ENCODE results near the gene KRT6C.
"Not testable (repeated sequence)": the region's sequence is repeated elsewhere in the genome, so short reads cannot be mapped to it uniquely, and the experiment has no call there.

Gene KRT6C

DNA sequence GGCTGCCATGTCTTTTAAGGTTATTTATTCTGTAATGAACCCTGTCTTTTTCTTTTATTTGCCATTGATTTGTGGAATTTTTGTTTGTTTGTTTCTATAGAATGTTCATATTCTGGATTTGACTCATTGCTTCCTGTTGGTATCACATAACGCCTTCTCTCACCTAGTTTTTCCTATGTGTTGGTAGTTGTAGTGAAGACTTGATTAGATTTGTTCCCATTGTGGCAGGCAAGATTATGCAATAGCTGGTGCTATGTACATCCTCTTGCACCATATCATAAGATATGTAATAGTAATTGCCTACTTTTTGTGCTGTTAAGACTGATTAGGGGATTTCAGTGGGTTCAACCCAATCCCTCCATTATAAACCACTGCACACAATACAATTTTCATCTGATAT is 17.8 kb downstream of the KRT6C start:
- FAIRE-seq = no peak
- TF ChIP-seq POLR2A (IDR thresholded peaks at IDR 0.05; ENCODE audit: low read depth, low read length) = no peak
- no peak for DNase-seq (ENCODE audit: insufficient read length, low spot score)

DNA sequence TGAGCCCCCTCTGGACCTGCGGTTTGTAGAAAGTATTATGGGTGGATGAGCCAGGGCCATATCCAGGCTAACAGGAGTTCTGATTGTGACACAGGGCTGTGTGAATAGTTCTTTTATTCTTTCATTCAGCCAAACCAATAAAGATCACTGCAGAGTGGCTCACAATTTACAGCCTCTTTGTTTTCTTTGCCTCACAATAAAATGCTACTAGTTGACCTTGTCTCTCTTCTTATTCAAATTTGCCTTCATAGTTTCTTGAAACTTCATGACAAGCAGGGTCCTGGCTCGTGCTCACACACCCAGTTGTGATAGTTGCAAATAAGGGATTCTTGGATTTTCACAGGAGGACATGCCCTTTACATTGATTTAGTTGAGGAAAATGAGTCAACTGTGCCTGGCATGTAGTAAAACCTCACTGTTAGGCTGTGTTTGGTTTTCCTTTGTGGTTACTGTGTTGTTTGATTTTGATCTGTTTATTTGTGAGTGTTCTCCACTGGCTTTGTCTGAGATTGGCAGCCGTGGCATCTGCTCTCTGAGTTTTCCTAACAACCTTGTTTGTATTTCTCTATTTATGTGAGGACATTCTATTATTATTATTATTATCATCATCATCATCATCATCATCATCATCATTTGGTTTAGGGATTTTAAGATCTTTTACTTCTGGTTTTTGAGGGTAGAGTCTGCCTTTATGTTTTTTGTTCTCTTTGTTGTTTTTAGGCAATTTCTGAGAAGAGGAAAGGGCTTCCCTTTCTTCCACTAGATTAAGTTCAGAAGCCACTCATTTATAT is 19.0 kb downstream of the KRT6C start:
- no peak for FAIRE-seq
- no peak for TF ChIP-seq POLR2A (IDR thresholded peaks at IDR 0.05; ENCODE audit: low read depth, low read length)

DNA sequence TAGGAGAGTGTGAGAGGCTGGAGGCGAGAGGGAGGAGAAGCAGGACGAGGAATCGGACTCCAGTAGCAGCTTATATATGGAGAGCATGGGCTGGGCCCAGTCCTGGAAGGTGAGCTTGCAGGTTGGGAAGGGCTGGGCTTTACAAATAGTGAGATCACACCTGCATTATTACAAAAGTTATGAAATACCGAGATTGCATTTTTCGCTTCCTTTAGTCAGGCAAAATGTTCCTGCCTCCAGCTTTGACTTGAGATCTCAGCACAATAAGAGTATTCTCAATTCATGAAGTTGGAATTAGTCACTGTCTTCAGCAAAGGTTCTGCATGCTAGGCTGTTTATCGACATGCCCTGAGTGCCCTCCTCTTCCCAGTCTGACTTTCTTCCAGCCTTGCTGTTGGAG is 21.5 kb downstream of the KRT6C start, which contains the start of gene KRT6B:
Gene KRT6B (minus strand): TSS at position 46 of the 400 bp plus-strand sequence. CDS start 68 bp downstream, outside the sequence.
- DNase-seq (ENCODE audit: insufficient read length, low spot score) = no peak
- FAIRE-seq = no peak
- no peak for TF ChIP-seq POLR2A (IDR thresholded peaks at IDR 0.05; ENCODE audit: low read depth, low read length)

More for the DNA sequence above, 19.0 kb downstream of the KRT6C start:
- no peak for DNase-seq (ENCODE audit: insufficient read length, low spot score)

DNA sequence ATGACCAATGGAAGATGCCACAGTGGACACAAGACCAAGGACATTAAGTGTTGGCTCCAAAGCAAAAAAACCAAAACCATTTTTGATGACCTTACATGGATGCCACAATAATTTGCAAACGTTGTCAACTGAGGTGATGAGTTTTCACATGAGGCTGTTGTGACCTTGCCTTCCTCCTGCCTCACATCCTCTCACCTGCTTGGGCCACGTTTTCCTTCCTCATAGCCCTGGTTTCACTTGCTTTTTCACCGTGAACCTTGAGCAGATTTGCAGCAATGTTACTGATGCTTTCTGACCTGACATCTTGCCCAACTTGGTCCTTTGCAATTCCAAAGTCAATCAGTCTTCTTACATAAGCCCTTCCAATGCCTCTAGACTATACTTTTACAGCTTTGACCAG is 25.4 kb downstream of the KRT6C start:
- TF ChIP-seq POLR2A (IDR thresholded peaks at IDR 0.05; ENCODE audit: low read depth, low read length) = no peak
- FAIRE-seq = no peak
- no peak for DNase-seq (ENCODE audit: insufficient read length, low spot score)

DNA sequence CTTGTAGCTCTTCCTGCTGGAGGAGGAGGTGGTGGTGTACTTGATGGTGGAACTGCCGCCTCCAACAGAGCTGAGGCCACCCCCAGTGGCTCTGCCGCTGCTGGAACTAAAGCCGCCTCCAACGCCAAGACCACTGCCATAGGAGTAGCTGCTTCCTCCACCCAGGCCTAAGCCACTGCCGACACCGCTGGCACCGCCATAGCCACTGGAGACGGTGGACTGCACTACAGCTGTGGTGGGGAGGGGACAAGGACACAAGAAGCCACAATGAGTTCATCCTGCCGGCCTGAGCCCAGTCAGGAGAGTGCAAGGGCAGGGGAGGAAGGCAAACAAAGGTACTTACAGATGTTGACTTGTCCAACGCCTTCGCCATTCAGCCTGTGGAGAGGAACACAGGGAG is 26.4 kb downstream of the KRT6C start:
- not testable (repeated sequence) for DNase-seq (ENCODE audit: insufficient read length, low spot score); FAIRE-seq

DNA sequence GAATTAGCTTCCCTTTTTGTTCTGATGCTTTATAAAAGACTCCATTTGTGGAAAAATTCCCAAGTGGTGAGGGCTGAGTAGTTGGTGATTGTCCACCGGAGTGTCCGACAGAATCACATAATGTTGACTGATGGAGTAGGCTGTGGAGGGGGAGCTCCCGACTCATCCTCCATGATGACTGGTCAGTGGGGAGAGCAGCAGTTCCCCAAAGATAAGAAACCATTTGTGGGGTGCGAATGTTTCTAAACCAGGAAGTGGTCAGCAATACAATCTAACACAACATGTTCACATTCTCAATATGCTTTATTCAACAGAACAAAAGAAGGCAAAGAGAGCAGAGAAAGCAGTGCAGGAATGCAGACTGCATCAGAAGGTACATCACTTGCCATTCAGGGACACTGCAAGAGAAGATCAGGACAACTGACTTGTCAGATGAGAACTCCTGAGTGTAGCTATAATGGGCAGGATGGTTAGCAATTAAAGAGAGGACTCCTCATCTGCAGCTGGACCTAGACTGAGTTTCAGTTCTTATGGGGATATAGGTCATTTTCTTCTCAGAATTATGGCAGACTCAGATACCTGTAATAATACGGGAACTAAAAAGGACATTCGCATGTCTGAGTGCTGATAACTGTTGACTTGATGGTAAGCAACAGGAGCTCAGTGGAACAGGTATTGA is 27.1 kb downstream of the KRT6C start:
- FAIRE-seq = no peak
- DNase-seq (ENCODE audit: insufficient read length, low spot score) = no peak
- no peak for TF ChIP-seq POLR2A (IDR thresholded peaks at IDR 0.05; ENCODE audit: low read depth, low read length)

DNA sequence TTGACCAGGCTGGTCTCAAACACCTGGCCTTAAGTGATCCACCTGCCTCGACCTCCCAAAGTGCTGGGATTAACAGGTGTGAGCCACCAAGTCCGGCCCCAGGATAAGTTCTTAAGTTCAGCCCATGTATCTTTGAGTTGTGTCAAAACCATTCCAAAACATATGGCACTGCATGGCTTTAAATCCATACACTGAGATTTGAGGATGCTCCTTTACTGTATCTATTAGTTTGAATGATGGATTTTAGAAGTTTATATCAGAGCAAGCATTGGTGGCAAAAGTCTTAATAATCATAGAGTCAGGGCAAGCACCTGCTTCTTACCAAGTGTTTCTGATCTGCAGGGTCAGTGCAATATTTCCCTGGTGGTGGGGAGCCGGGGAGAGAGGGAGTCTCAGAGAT is 27.7 kb downstream of the KRT6C start:
- TF ChIP-seq POLR2A (IDR thresholded peaks at IDR 0.05; ENCODE audit: low read depth, low read length) = no peak
- FAIRE-seq (no peak), DNase-seq (ENCODE audit: insufficient read length, low spot score) (no peak)

DNA sequence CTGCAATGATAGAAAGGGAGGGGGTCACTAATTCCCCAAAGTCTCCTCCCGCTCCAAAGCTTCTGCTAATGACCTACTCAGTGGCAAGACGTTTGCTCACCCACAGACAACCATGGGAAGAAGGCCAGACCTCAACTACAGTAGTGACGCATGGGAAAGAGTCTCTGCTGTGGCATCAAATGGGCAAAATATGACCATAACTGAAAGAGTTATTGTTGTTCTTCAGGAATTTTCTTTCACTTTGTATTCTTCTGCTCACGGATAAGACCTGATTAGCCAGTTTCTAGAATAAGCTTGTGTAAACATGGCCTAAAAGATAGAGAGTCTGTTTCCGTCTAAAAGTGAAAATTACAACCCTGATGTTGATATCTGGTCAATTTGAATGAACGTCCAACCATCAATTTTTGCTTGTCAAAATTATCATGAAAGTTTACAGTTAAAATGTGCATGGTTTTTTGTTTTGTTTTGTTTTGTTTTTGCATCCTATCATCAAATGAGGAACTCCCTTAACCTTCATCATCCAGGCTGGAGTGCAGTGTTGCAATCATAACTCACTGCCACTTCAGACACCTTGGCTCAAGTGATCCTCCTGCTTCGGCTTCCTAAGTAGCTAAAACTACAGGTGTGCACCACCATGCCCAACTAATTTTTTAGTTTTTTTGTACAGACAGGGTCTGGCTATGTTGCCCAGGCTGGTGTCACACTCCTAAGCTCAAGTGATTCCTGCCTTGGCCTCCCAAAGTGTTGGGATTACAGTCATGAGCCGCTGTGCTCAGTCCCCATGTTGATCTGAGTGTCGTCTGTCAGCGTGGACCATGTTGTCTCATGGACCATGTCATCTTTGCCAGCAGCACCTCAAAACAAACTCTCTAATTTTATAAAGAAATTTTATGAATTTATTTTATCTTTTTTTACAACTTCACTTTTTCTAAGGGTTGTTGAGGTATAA is 28.7 kb downstream of the KRT6C start:
- FAIRE-seq (no peak), DNase-seq (ENCODE audit: insufficient read length, low spot score) (no peak)
- no peak for TF ChIP-seq POLR2A (IDR thresholded peaks at IDR 0.05; ENCODE audit: low read depth, low read length)

DNA sequence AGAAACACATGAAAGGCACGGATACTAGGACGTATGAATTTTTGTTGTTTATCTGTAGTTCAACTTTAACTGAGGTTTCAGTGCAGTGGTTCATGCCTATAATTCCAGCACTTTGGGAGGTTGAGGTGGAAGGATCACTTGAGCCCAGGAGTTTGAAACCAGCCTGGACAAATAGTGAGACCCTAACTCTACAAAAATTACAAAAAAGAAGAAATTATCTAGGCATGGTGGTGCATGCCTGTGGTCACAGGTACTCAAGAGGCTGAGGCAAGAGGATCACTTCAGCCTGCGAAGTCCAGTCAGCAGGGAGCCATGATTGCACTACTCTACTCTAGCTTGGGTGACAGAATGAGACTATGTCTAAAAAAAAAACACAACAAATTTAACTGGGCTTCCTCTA is 29.6 kb downstream of the KRT6C start:
- no peak for TF ChIP-seq POLR2A (IDR thresholded peaks at IDR 0.05; ENCODE audit: low read depth, low read length)
- FAIRE-seq = no peak
- no peak for DNase-seq (ENCODE audit: insufficient read length, low spot score)

DNA sequence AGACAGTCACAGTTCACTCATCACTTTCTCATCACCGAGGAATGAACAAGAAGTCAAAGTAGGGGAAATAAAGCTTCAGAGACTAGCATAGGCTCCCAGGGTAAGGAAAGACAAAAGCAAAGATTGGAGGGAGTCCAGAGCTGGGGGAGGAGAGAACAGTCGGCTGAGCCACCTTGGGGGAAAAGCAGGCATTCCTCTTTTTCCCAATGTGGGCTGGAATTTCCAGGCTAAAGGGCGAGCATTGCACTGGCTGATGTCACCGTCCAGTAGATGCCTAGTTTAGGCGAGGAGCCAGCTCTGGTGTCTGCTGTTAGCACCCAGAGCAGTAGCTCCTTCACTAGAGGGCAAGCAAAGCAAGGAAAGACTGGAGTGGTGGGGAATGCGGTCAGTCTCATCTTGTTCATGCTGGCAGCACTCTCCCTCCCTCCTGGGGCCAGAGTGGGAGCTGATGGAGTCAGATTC is 31.0 kb downstream of the KRT6C start:
- no peak for TF ChIP-seq POLR2A (IDR thresholded peaks at IDR 0.05; ENCODE audit: low read depth, low read length)
- FAIRE-seq (no peak), DNase-seq (ENCODE audit: insufficient read length, low spot score) (peak; percentile 71)

DNA sequence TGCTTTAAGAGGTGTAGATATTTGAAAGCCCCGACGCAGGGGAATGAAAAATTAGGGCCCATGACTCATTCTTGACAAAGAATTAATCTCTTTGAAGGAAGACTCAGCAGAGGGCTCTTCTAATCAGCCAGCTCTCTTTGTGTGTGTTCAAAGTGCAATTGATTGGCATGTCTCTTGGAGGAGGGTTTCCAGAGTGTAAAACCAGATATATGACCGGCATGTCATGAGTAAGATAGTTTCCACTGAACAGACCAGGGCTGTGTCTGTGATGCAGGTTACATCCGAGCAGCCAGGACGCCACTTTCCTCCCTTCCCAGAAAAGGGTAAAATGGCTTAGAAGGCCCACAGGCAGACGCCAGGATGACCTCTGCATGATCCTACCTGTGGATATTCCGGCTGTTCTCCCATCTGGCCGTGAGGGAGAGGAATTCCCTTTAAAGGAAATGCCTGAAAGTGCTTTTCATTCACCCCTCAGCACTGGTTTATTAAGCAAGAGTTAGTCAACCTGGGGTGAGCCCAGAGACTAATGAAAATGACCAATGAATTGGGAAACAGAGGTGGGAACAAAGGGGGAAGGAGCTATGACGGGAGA is 32.2 kb downstream of the KRT6C start:
- FAIRE-seq (no peak), DNase-seq (ENCODE audit: insufficient read length, low spot score) (no peak)
- TF ChIP-seq POLR2A (IDR thresholded peaks at IDR 0.05; ENCODE audit: low read depth, low read length) = no peak

DNA sequence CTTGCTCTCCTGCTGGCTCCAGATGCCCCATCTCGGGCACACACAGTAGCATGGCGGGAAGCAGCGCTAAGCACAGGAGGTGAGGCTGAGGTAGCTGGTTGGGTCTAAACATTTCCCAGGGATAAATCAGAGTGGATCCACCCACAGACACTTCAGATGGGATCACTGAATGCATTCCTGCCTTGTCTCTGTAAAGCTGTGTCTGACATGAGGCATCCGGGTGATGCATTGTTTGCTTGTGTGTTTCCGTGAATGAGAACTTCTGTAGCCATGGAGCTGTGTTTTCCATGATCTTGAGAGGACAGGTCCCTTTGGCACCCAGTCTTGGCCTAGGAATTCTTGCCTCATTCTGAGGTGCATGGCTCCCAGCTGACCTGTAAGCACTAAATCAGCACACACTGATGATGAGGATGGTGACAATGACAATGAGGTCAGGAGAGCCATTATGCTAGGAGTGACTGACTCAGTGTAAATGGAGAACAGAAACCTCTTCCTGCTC is 32.7 kb downstream of the KRT6C start:
- TF ChIP-seq POLR2A (IDR thresholded peaks at IDR 0.05; ENCODE audit: low read depth, low read length) = no peak
- FAIRE-seq (no peak), DNase-seq (ENCODE audit: insufficient read length, low spot score) (no peak)

DNA sequence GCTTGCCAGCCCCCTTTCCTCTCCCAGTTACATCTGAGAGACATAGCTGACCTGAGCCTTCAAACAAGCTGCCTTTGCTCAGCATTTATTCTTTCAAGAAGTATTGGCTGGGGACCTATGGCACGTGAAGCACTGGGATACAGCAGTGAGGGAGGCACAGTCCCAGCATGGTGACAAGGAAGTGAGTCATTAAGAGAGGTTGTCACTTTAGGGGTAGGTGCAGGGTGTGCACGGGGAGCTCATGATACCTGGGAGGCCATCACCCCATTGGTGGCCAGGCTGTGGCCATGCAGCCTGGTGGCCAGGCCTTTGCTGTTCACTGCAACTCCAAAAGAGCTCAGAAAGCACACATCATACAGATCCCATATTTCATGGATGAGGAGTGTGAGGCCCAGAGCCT is 33.8 kb downstream of the KRT6C start:
- no peak for TF ChIP-seq POLR2A (IDR thresholded peaks at IDR 0.05; ENCODE audit: low read depth, low read length)
- DNase-seq (ENCODE audit: insufficient read length, low spot score) (no peak), FAIRE-seq (no peak)
